ENCODE results near the gene PAPPA2. TPM values are rescaled to one million over a fixed set of nuclear protein-coding genes. Genes with fewer than 3 reads are reported as not detected.
"Not testable (repeated sequence)": the region's sequence is repeated elsewhere in the genome, so short reads cannot be mapped to it uniquely, and the experiment has no call there.

The PAPPA2 gene
- 1.4 TPM for polyA plus RNA-seq
- long read RNA-seq, donor 1 = 0 reads
- long read RNA-seq, donor 2 = 0 reads
- long read RNA-seq, donor 3 = 0 reads
- long read RNA-seq, donor 4 = 0 reads
- long read RNA-seq, donor 5 = 0 reads
- long read RNA-seq, donor 6 = 0 reads
- long read RNA-seq, donor 7 = 0 reads
- long read RNA-seq, donor 8 = 0 reads
- long read RNA-seq, donor 9, partial matches to known transcripts = 0 of 1 reads
- long read RNA-seq, donor 9, other reads (novel, unspliced or antisense) = 0 of 1 reads
- long read RNA-seq, donor 10 = 0 reads
- long read RNA-seq, donor 11 = 0 reads

DNA sequence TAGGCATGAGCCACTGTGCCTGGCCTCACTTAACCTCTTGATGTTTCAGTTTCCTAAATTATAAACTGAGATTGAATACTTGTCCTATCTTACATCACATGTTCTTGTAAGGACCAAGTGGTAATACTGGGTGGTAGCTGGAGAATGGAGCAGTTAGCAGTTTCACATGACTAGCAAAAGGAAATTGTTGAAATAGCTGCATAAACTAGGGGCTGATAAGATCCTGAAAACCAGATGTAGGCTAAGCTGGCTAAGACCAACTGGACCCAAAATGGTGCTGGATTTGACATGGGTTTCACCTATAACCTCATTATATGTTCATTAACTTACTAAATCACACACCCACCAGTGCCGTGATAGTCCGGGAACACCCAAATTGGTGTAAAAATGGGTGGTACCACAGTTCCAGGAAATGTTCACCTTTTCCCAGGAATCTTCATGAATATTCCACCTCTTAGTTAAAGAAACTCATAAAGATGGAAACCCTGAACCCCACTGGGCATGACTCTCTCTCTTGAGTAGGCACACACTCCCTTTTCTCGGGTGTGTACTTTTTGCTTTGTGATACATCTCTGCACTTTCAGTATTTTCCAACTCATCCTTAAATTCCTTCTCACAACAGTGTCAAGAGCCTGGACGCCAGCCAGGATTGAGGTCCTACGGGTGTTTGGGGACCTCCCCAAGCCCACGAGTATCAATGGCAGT lies at the start of gene PAPPA2:
Gene PAPPA2, plus strand, starts transcription at position 502 of the 705 bp plus-strand sequence. CDS start 93,148 bp downstream, outside the sequence.
- Histone ChIP-seq H3K4me1 (ENCODE audit: control insufficient read depth, insufficient read depth, low read length) (no peaks in the 10 kb centered on the region), H3K36me3 (ENCODE audit: control insufficient read depth, insufficient read depth, low read length) (no peaks in the 10 kb centered on the region), H3K27ac (ENCODE audit: low read length) (no peak within 1 kb of the TSS), H3K9me3 (ENCODE audit: control insufficient read depth, low read depth, low read length) (no peaks in the 10 kb centered on the region), H3K4me3 (ENCODE audit: low read length) (no peak within 1 kb of the TSS), H3K27me3 (ENCODE audit: control insufficient read depth, insufficient read depth, low read length) (no peaks in the 10 kb centered on the region)
- peak; percentile 11 to 13 for DNase-seq
- no CpG with 5 or more reads among the region's 6 CpGs for WGBS (ENCODE audit: insufficient coverage, low lambda C conversion rate)

DNA sequence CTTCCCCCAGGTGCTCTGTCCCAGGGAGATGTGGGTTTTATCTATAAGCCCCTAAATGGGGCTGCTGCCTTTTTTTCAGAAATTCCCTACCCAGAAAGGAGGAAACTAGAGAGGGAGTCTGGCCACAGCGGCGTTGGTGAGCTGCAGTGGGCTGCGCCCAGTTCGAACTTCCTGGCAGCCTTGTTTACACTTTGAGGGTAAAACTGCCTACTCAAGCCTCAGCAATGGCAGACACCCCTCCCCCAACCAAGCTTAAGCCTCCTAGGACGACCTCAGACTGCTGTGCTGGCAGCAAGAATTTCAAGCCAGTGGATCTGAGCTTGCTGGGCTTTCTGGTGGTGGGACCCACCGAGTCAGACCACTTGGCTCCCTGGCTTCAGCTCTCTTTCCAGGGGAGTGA lies 46.2 kb upstream of the PAPPA2 start:
- Histone ChIP-seq H3K4me3 (ENCODE audit: low read length) (no peak overlapping the region), H3K9me3 (ENCODE audit: control insufficient read depth, low read depth, low read length) (no peaks in the 10 kb centered on the region), H3K4me1 (ENCODE audit: control insufficient read depth, insufficient read depth, low read length) (no peaks in the 10 kb centered on the region), H3K27ac (ENCODE audit: low read length) (no peak overlapping the region), H3K27me3 (ENCODE audit: control insufficient read depth, insufficient read depth, low read length) (no peaks in the 10 kb centered on the region), H3K36me3 (ENCODE audit: control insufficient read depth, insufficient read depth, low read length) (no peaks in the 10 kb centered on the region)
- WGBS (ENCODE audit: insufficient coverage, low lambda C conversion rate) = no CpG with 5 or more reads among the region's 6 CpGs
- DNase-seq = no peak

GRCh38 chr1:176419608-176420007 lies 43.4 kb upstream of the PAPPA2 start:
- not testable (repeated sequence) for H3K4me1 ChIP-seq (ENCODE audit: control insufficient read depth, insufficient read depth, low read length); DNase-seq; H3K36me3 ChIP-seq (ENCODE audit: control insufficient read depth, insufficient read depth, low read length); H3K27ac ChIP-seq (ENCODE audit: low read length); H3K9me3 ChIP-seq (ENCODE audit: control insufficient read depth, low read depth, low read length); H3K27me3 ChIP-seq (ENCODE audit: control insufficient read depth, insufficient read depth, low read length); H3K4me3 ChIP-seq (ENCODE audit: low read length)
- 100% methylated on average over 1 of the region's 1 CpG for WGBS (ENCODE audit: insufficient coverage, low lambda C conversion rate)

- no peak for DNase-seq
- H3K27ac ChIP-seq (ENCODE audit: low read length) = no peak overlapping the region
- H3K4me1 ChIP-seq (ENCODE audit: control insufficient read depth, insufficient read depth, low read length) = no peaks in the 10 kb centered on the region
- no peak overlapping the region for H3K4me3 ChIP-seq (ENCODE audit: low read length)
- no peaks in the 10 kb centered on the region for H3K9me3 ChIP-seq (ENCODE audit: control insufficient read depth, low read depth, low read length)
- WGBS (ENCODE audit: insufficient coverage, low lambda C conversion rate) = no CpG with 5 or more reads among the region's 2 CpGs
- H3K36me3 ChIP-seq (ENCODE audit: control insufficient read depth, insufficient read depth, low read length) = no peaks in the 10 kb centered on the region
- no peaks in the 10 kb centered on the region for H3K27me3 ChIP-seq (ENCODE audit: control insufficient read depth, insufficient read depth, low read length)
Measured at GRCh38 chr1:176434234-176434633, 28.7 kb upstream of the PAPPA2 start.

DNA sequence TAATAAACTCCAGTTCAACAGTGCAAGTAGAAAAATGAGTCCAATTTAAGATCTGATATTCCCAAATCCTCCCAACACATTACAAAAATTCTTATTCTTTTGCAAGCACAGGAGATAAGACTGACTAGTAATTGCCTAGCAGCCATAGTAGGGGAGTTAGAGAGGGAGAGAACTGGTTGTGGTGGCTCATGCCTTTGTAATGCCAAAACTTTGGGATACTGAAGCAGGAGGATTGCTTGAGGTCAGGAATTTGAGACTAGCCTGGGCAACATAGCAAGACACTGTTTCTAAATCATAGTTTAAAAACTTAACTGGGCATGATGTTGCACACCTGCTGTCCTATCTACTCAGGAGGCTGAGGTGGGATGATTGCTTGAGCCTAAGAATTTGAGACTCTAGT lies 26.7 kb upstream of the PAPPA2 start:
- no peak for DNase-seq
- no peaks in the 10 kb centered on the region for H3K27me3 ChIP-seq (ENCODE audit: control insufficient read depth, insufficient read depth, low read length)
- no peak overlapping the region for H3K27ac ChIP-seq (ENCODE audit: low read length)
- H3K36me3 ChIP-seq (ENCODE audit: control insufficient read depth, insufficient read depth, low read length) = no peaks in the 10 kb centered on the region
- H3K4me3 ChIP-seq (ENCODE audit: low read length) = no peak overlapping the region
- no peaks in the 10 kb centered on the region for H3K4me1 ChIP-seq (ENCODE audit: control insufficient read depth, insufficient read depth, low read length)
- no peaks in the 10 kb centered on the region for H3K9me3 ChIP-seq (ENCODE audit: control insufficient read depth, low read depth, low read length)

DNA sequence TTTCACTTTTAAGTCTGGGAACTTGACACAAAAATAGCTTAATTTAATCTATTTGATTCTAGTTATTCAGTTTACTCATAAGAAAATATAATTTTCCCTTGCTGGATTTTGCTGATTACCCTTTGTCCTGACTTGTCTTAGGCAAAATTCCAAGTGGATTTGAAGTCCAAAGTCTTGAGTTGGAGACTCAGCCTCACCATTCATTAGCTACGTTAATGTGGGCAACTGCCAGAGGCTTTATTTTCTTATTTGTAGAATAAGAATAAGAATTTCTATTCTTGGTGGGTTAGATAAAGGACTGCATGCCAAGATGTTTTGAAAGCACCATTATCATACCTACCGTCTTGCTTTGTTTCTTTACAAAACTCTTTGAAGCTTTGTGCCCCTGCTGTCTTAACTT lies 22.8 kb upstream of the PAPPA2 start:
- Histone ChIP-seq H3K36me3 (ENCODE audit: control insufficient read depth, insufficient read depth, low read length) (no peaks in the 10 kb centered on the region), H3K4me1 (ENCODE audit: control insufficient read depth, insufficient read depth, low read length) (no peaks in the 10 kb centered on the region), H3K27me3 (ENCODE audit: control insufficient read depth, insufficient read depth, low read length) (no peaks in the 10 kb centered on the region), H3K27ac (ENCODE audit: low read length) (no peak overlapping the region), H3K4me3 (ENCODE audit: low read length) (no peak overlapping the region), H3K9me3 (ENCODE audit: control insufficient read depth, low read depth, low read length) (no peaks in the 10 kb centered on the region)
- no CpG with 5 or more reads among the region's 2 CpGs for WGBS (ENCODE audit: insufficient coverage, low lambda C conversion rate)
- no peak for DNase-seq

DNA sequence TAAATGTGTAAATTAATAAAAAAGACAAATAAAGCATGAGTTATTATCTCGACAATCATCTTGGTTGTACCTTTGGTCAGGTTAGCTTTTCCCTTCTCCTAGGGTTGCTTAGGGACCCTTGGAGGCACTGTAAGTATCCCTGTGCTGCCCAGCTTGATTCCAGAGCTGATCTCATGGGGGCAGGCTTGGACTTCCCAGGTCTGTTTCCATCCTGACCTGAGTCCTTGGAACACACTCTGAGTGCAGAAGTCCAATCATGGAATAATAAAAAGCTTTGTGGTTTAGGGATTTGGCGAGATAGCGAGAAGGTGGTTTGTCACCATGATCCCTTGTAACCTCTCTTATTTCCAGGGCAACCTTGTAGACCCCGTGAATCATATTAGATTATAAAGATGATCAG lies 18.7 kb upstream of the PAPPA2 start:
- H3K36me3 ChIP-seq (ENCODE audit: control insufficient read depth, insufficient read depth, low read length) = no peaks in the 10 kb centered on the region
- DNase-seq = peak in 1 of 2 donors; percentile 12
- no peaks in the 10 kb centered on the region for H3K9me3 ChIP-seq (ENCODE audit: control insufficient read depth, low read depth, low read length)
- H3K4me3 ChIP-seq (ENCODE audit: low read length) = no peak overlapping the region
- no peak overlapping the region for H3K27ac ChIP-seq (ENCODE audit: low read length)
- no CpG with 5 or more reads among the region's 4 CpGs for WGBS (ENCODE audit: insufficient coverage, low lambda C conversion rate)
- no peaks in the 10 kb centered on the region for H3K4me1 ChIP-seq (ENCODE audit: control insufficient read depth, insufficient read depth, low read length)
- no peaks in the 10 kb centered on the region for H3K27me3 ChIP-seq (ENCODE audit: control insufficient read depth, insufficient read depth, low read length)

DNA sequence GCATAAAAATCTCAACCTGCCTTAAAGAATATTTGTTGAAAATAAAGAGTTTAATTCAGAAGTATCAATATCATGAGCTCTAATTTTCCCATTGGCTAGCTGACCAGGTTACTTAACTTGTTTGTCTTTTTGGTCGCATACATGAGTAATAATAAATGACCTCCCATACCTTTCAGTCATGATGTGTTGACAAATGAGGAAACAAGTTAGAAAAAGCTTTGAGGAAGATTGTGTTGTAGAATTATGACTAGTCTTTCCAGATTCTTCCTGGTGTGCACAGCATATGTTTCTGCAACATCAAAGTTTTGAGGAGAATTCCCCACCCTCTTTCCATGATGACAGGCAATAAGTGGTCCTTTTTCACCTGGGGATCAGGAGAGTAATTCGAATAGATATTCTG lies 17.6 kb upstream of the PAPPA2 start:
- no peaks in the 10 kb centered on the region for H3K36me3 ChIP-seq (ENCODE audit: control insufficient read depth, insufficient read depth, low read length)
- no peak for DNase-seq
- H3K27ac ChIP-seq (ENCODE audit: low read length) = no peak overlapping the region
- H3K9me3 ChIP-seq (ENCODE audit: control insufficient read depth, low read depth, low read length) = no peaks in the 10 kb centered on the region
- no peaks in the 10 kb centered on the region for H3K27me3 ChIP-seq (ENCODE audit: control insufficient read depth, insufficient read depth, low read length)
- no peaks in the 10 kb centered on the region for H3K4me1 ChIP-seq (ENCODE audit: control insufficient read depth, insufficient read depth, low read length)
- no CpG with 5 or more reads among the region's 2 CpGs for WGBS (ENCODE audit: insufficient coverage, low lambda C conversion rate)
- H3K4me3 ChIP-seq (ENCODE audit: low read length) = no peak overlapping the region

DNA sequence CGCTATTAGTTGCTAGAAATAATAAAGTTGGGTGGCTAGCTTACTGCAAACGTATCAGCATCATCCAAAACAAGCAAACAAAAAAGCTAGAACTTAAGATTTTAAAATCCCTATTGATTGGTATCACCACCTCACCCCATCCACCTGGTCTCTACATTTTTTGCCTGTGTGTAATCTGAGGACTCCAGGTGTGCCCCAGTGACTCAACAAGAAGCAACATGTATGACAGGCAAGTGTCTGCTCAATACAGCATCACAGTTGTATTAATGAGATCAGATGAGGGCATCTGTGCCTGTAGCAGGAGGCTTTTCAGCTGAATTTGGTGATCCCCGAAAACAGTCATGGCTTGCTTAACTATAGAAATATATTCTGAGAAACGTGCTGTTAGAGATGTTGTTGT lies 14.6 kb upstream of the PAPPA2 start:
- Histone ChIP-seq H3K27me3 (ENCODE audit: control insufficient read depth, insufficient read depth, low read length) (no peaks in the 10 kb centered on the region), H3K27ac (ENCODE audit: low read length) (no peak overlapping the region), H3K4me1 (ENCODE audit: control insufficient read depth, insufficient read depth, low read length) (no peaks in the 10 kb centered on the region), H3K9me3 (ENCODE audit: control insufficient read depth, low read depth, low read length) (no peaks in the 10 kb centered on the region), H3K36me3 (ENCODE audit: control insufficient read depth, insufficient read depth, low read length) (no peaks in the 10 kb centered on the region), H3K4me3 (ENCODE audit: low read length) (no peak overlapping the region)
- WGBS (ENCODE audit: insufficient coverage, low lambda C conversion rate) = no CpG with 5 or more reads among the region's 4 CpGs
- no peak for DNase-seq

GRCh38 chr1:176450526-176450925 lies 12.4 kb upstream of the PAPPA2 start:
- H3K9me3 ChIP-seq (ENCODE audit: control insufficient read depth, low read depth, low read length) = no peaks in the 10 kb centered on the region
- DNase-seq = peak; percentile 24 to 33
- no CpG with 5 or more reads among the region's 1 CpG for WGBS (ENCODE audit: insufficient coverage, low lambda C conversion rate)

GRCh38 chr1:176451741-176452140 lies 11.2 kb upstream of the PAPPA2 start:
- not testable (repeated sequence) for H3K9me3 ChIP-seq (ENCODE audit: control insufficient read depth, low read depth, low read length); H3K27me3 ChIP-seq (ENCODE audit: control insufficient read depth, insufficient read depth, low read length); H3K4me1 ChIP-seq (ENCODE audit: control insufficient read depth, insufficient read depth, low read length); H3K27ac ChIP-seq (ENCODE audit: low read length); H3K36me3 ChIP-seq (ENCODE audit: control insufficient read depth, insufficient read depth, low read length); DNase-seq; H3K4me3 ChIP-seq (ENCODE audit: low read length)
- WGBS (ENCODE audit: insufficient coverage, low lambda C conversion rate) = no CpG with 5 or more reads among the region's 2 CpGs

More at GRCh38 chr1:176450526-176450925, 12.4 kb upstream of the PAPPA2 start:
- H3K27me3 ChIP-seq (ENCODE audit: control insufficient read depth, insufficient read depth, low read length) = no peaks in the 10 kb centered on the region
- no peaks in the 10 kb centered on the region for H3K36me3 ChIP-seq (ENCODE audit: control insufficient read depth, insufficient read depth, low read length)
- H3K4me3 ChIP-seq (ENCODE audit: low read length) = no peak overlapping the region
- H3K4me1 ChIP-seq (ENCODE audit: control insufficient read depth, insufficient read depth, low read length) = no peaks in the 10 kb centered on the region
- H3K27ac ChIP-seq (ENCODE audit: low read length) = no peak overlapping the region

All from large intestine (tissue), 12 donors.